ENCODE measurements around the gene NAA50. TPM values are rescaled to one million over a fixed set of nuclear protein-coding genes. Genes with fewer than 3 reads are reported as not detected.

NAA50 gene
- 177 and 180 TPM in 2 replicates for total RNA-seq (2012; rRNA removed)

DNA sequence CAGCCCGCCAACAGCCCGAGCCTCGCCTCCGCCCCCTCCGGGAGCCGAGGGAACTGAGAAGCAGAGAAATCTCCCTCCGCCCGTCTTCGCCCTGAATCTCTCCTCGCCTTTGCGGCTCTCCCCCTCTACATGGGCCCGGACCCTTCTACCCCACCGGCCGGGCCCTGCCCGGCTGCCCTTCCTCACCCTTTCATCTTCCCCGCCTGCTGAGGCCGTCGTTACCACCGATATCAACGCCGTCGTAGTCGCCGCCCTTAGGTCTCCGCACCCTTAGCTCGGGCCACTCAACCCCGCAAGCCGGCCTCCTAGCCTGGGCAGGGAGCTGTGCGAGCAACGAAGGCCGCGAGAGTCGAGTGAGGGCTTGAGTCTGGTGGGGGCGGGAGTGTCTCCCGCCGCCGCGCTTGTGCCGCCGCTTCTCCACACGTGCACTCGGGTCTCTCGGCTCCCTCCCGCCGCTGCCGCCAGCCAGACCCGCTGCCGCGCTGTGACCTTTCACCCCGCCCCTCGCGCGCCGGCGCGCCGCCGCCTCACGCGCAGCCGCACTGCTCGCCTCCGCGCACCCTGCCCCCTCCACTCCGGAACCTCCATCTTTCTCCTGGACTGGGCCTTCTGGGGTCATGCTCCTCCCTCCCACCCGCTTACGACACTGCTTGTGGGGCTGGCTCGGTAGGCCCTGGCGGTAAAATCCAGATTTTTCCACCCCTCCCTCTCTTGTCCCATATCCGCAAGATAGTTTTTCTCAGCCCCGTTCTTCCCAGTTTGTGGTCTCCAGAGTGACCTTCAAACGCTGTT lies at the start of gene NAA50:
Gene NAA50, minus strand, starts transcription at position 494 of the 792 bp plus-strand sequence. Its CDS starts 300 bp downstream, at position 194.
- Histone ChIP-seq H3K27me3 (ENCODE audit: control insufficient read depth, insufficient read depth, low read length) (no peaks in the 10 kb centered on the region), H3K9me3 (replicated peaks; ENCODE audit: low read length) (no peaks in the 10 kb centered on the region), H3K4me3 (ENCODE audit: low read length) (peak within 1 kb of the TSS; percentile 98), H3K4me1 (ENCODE audit: control insufficient read depth, insufficient read depth, low read length) (peaks cover 38% of the 10 kb centered on the region), H3K9ac (ENCODE audit: low read depth, low read length) (peak within 1 kb of the TSS; percentile 100), H3K36me3 (ENCODE audit: insufficient read depth, low read length) (no peaks in the 10 kb centered on the region), H3K4me2 (ENCODE audit: low read length) (peak within 1 kb of the TSS; percentile 86)

DNA sequence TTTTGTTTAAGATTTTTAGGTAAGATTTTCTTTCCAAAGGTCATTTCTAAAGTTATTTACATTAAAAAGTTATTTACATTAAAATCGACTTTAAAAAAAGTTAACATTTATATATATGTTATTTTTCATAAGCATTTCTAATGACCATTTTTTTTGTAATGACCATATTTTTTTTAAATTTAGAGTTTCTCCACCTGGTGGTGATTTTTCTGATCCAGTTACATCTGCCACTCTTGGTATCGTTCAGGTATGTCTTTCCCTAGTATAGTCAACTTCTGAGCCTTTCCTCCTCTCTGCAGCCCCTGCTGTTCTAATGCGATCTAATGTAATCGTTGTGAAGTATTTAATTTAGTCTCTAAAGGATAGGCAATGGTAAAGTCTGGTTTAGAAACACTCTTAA lies 49.6 kb upstream of the NAA50 start:
- H3K4me1 ChIP-seq (ENCODE audit: control insufficient read depth, insufficient read depth, low read length) = peaks cover 9% of the 10 kb centered on the region
- no peaks in the 10 kb centered on the region for H3K27me3 ChIP-seq (ENCODE audit: control insufficient read depth, insufficient read depth, low read length)
- H3K9ac ChIP-seq (ENCODE audit: low read depth, low read length) = no peak overlapping the region
- H3K4me2 ChIP-seq (ENCODE audit: low read length) = no peak overlapping the region
- H3K9me3 ChIP-seq (replicated peaks; ENCODE audit: low read length) = no peaks in the 10 kb centered on the region
- peaks cover 43% of the 10 kb centered on the region for H3K36me3 ChIP-seq (ENCODE audit: insufficient read depth, low read length)
- H3K4me3 ChIP-seq (ENCODE audit: low read length) = no peak overlapping the region

DNA sequence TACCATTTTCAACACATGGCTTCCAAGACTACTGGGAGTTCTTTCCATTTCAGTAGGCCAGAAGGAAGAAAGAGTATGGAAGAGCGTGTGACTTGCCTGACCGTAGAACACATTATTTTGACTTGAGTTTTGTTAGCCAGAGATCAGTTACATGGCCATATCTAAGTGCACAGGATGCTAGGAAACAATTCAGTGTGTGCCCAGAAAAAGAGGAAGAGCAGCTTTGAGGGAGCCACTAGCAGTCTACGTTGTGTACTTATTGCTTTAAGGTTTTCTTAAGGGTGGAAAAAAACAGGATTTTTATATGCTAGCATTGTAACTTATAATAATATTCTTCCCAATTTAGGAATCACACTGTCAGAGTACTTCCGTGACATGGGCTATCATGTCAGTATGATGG lies 48.5 kb upstream of the NAA50 start:
- Histone ChIP-seq H3K9ac (ENCODE audit: low read depth, low read length) (no peak overlapping the region), H3K9me3 (replicated peaks; ENCODE audit: low read length) (no peaks in the 10 kb centered on the region), H3K4me3 (ENCODE audit: low read length) (no peak overlapping the region), H3K4me1 (ENCODE audit: control insufficient read depth, insufficient read depth, low read length) (peaks cover 9% of the 10 kb centered on the region), H3K4me2 (ENCODE audit: low read length) (no peak overlapping the region), H3K27me3 (ENCODE audit: control insufficient read depth, insufficient read depth, low read length) (no peaks in the 10 kb centered on the region), H3K36me3 (ENCODE audit: insufficient read depth, low read length) (peaks cover 46% of the 10 kb centered on the region)

DNA sequence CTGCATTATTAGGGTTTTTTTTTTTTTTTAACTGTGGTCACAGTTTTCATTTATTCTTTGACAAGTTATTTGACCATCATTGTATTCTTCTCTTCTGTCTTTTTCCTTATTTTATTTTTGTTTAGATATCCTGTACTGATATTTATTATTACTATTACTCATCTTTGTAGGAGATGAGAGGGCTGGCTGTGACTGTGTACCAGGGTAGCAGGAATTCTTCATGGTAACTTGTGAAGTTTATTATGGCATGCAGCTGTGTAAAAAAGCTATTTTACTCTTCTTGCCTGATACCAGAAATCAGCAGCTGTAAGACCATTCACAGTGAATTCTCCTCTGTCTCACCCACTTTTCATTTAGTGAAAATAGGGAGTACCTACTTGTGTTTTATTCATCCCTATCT lies 45.3 kb upstream of the NAA50 start:
- Histone ChIP-seq H3K9me3 (replicated peaks; ENCODE audit: low read length) (no peaks in the 10 kb centered on the region), H3K4me2 (ENCODE audit: low read length) (no peak overlapping the region), H3K36me3 (ENCODE audit: insufficient read depth, low read length) (peaks cover 39% of the 10 kb centered on the region), H3K4me3 (ENCODE audit: low read length) (no peak overlapping the region), H3K27me3 (ENCODE audit: control insufficient read depth, insufficient read depth, low read length) (no peaks in the 10 kb centered on the region), H3K4me1 (ENCODE audit: control insufficient read depth, insufficient read depth, low read length) (peaks cover 9% of the 10 kb centered on the region), H3K9ac (ENCODE audit: low read depth, low read length) (no peak overlapping the region)

DNA sequence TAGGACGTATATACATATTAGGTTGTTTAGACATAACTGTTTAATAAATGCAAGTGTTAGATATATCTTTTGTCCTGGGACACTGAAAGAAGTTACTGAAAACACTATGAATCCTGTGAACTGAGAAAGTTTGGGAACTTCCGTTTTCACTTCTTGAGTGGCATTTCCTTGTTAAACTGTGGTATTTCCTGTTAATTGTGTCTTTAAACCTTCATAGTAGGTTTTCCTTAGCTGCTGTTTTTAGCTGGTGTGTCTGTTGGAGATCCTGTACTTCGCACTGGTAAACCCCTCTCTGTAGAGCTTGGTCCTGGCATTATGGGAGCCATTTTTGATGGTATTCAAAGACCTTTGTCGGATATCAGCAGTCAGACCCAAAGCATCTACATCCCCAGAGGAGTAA lies 37.9 kb upstream of the NAA50 start:
- peak overlapping the region; percentile 22 for H3K4me2 ChIP-seq (ENCODE audit: low read length)
- no peak overlapping the region for H3K4me3 ChIP-seq (ENCODE audit: low read length)
- H3K36me3 ChIP-seq (ENCODE audit: insufficient read depth, low read length) = peaks cover 9% of the 10 kb centered on the region
- no peaks in the 10 kb centered on the region for H3K9me3 ChIP-seq (replicated peaks; ENCODE audit: low read length)
- H3K4me1 ChIP-seq (ENCODE audit: control insufficient read depth, insufficient read depth, low read length) = peaks cover 14% of the 10 kb centered on the region
- peak overlapping the region; percentile 37 for H3K9ac ChIP-seq (ENCODE audit: low read depth, low read length)
- H3K27me3 ChIP-seq (ENCODE audit: control insufficient read depth, insufficient read depth, low read length) = no peaks in the 10 kb centered on the region

DNA sequence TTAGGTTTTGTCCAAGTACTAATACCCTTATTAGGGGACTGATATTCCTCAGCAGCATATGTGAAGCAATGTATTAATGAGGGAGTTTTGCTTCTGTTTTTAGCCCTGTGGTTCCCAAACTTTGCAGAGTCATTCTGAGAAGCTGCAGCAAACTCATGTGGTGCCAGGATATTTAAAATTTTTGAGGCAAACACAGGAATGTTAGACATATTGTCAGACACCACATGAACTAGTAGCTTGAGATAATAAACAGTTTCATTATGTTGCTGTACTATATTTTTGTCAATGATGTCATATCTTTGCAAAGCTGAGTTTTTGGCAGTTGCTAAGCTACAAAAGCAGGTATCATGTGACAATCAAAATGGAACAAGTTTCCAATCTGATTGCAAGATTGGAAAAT lies 37.4 kb upstream of the NAA50 start:
- Histone ChIP-seq H3K4me2 (ENCODE audit: low read length) (peak overlapping the region; percentile 22), H3K4me3 (ENCODE audit: low read length) (no peak overlapping the region), H3K9ac (ENCODE audit: low read depth, low read length) (peak overlapping the region; percentile 79), H3K4me1 (ENCODE audit: control insufficient read depth, insufficient read depth, low read length) (peaks cover 14% of the 10 kb centered on the region), H3K27me3 (ENCODE audit: control insufficient read depth, insufficient read depth, low read length) (no peaks in the 10 kb centered on the region), H3K36me3 (ENCODE audit: insufficient read depth, low read length) (peaks cover 4% of the 10 kb centered on the region), H3K9me3 (replicated peaks; ENCODE audit: low read length) (no peaks in the 10 kb centered on the region)

DNA sequence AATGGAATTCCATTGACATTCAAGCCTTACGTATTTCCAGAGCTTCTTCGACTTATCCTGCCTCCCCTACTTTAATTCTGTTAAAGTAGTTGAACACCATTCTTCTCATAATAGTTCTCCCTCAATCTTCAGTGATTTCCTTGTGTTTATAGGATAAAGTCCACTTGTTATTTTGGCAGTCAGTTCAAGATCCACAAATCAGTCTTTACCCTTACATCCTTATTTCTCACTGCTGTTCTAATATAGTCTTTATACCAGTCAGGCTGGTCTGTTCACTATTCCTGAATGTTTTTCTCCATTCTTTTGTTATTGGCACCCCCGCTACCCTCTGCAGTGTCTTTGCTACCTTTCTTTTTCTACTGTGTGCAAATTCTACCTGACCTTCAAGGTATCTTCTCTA lies 30.5 kb upstream of the NAA50 start:
- Histone ChIP-seq H3K4me1 (ENCODE audit: control insufficient read depth, insufficient read depth, low read length) (peaks cover 6% of the 10 kb centered on the region), H3K36me3 (ENCODE audit: insufficient read depth, low read length) (no peaks in the 10 kb centered on the region), H3K4me3 (ENCODE audit: low read length) (no peak overlapping the region), H3K9me3 (replicated peaks; ENCODE audit: low read length) (no peaks in the 10 kb centered on the region), H3K9ac (ENCODE audit: low read depth, low read length) (no peak overlapping the region), H3K27me3 (ENCODE audit: control insufficient read depth, insufficient read depth, low read length) (no peaks in the 10 kb centered on the region), H3K4me2 (ENCODE audit: low read length) (no peak overlapping the region)

DNA sequence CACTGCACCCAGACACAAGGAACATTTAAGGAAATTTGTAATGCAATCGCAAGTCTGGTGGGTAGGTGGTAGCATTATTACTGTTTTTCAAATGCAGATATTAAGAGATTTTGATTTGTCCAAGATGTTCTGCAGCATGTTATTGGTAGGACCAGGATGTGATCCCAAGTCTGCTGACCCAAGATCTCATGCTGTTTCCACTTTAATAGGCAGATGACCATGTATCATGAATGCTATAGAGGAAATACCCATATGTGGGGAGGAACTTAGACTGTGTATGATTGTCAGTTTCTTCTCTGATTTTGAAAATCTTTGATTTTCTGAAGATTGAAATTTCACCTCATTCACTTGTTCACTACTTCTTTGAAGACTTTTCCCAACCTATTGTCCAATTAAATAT lies 29.5 kb upstream of the NAA50 start:
- Histone ChIP-seq H3K9ac (ENCODE audit: low read depth, low read length) (no peak overlapping the region), H3K9me3 (replicated peaks; ENCODE audit: low read length) (no peaks in the 10 kb centered on the region), H3K27me3 (ENCODE audit: control insufficient read depth, insufficient read depth, low read length) (no peaks in the 10 kb centered on the region), H3K4me3 (ENCODE audit: low read length) (no peak overlapping the region), H3K4me1 (ENCODE audit: control insufficient read depth, insufficient read depth, low read length) (peaks cover 6% of the 10 kb centered on the region), H3K36me3 (ENCODE audit: insufficient read depth, low read length) (no peaks in the 10 kb centered on the region), H3K4me2 (ENCODE audit: low read length) (no peak overlapping the region)

DNA sequence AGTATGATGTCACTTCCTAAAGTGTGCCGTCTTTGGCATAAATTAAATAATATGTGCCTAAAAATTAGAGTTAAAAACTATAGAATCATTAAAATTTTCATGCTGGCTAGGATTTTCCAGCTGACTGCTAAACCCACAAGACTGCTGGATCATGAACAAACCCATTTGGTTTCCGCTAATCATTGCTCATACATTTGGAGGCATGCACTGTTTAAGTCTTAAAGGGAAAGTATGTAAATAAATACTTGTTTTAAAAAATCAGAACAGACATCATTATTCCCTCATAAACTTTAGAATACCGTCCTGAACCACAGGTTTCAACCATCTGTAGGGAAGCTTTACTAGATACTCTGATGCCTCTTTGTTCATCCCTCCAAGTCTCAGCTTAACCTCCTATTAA lies 27.3 kb upstream of the NAA50 start:
- no peak overlapping the region for H3K4me2 ChIP-seq (ENCODE audit: low read length)
- no peak overlapping the region for H3K9ac ChIP-seq (ENCODE audit: low read depth, low read length)
- no peak overlapping the region for H3K4me3 ChIP-seq (ENCODE audit: low read length)
- peaks cover 13% of the 10 kb centered on the region for H3K4me1 ChIP-seq (ENCODE audit: control insufficient read depth, insufficient read depth, low read length)
- no peaks in the 10 kb centered on the region for H3K9me3 ChIP-seq (replicated peaks; ENCODE audit: low read length)
- no peaks in the 10 kb centered on the region for H3K36me3 ChIP-seq (ENCODE audit: insufficient read depth, low read length)
- no peaks in the 10 kb centered on the region for H3K27me3 ChIP-seq (ENCODE audit: control insufficient read depth, insufficient read depth, low read length)

DNA sequence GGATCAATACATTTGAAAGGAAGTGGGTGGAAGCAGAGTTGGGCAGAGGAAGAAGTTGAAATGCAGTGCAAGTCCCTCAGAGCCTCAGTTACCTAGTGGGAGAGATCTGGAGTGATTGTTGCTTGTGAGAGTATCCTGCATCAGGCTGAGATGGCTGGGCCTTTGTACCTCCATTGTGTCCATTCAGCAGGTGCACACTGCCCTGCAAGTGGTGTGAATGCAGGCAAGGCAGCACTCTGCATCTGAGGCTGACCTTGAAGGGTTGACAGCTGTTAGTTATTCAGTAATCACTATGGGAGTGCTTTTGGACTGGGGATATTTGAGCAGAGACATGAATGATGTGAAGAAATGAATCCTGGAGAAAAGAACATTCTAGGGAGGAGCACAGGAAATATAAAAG lies 25.9 kb upstream of the NAA50 start:
- Histone ChIP-seq H3K4me2 (ENCODE audit: low read length) (no peak overlapping the region), H3K9me3 (replicated peaks; ENCODE audit: low read length) (no peaks in the 10 kb centered on the region), H3K9ac (ENCODE audit: low read depth, low read length) (no peak overlapping the region), H3K36me3 (ENCODE audit: insufficient read depth, low read length) (no peaks in the 10 kb centered on the region), H3K27me3 (ENCODE audit: control insufficient read depth, insufficient read depth, low read length) (no peaks in the 10 kb centered on the region), H3K4me3 (ENCODE audit: low read length) (no peak overlapping the region), H3K4me1 (ENCODE audit: control insufficient read depth, insufficient read depth, low read length) (peaks cover 13% of the 10 kb centered on the region)

DNA sequence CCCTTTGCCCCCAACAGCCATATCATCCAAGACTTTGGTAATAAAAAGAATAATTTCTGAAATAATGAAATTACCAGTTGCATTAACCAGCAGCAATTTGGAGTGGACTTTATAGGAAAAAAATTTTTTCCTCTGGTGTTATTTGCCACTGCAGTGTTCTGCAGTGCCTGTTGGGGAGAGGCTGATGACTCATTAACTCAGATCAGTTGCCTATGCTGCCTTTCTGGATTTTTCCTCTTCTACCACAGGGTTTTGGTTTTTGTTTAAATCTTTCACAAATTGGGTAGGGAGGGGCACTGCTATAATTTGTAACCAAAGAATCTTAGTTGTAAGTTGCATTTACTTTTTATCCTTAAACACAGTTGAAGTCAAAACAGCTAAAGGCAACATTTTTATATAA lies 23.5 kb upstream of the NAA50 start:
- H3K4me2 ChIP-seq (ENCODE audit: low read length) = peak overlapping the region; percentile 65
- no peaks in the 10 kb centered on the region for H3K27me3 ChIP-seq (ENCODE audit: control insufficient read depth, insufficient read depth, low read length)
- H3K36me3 ChIP-seq (ENCODE audit: insufficient read depth, low read length) = no peaks in the 10 kb centered on the region
- H3K9ac ChIP-seq (ENCODE audit: low read depth, low read length) = peak overlapping the region; percentile 44
- H3K9me3 ChIP-seq (replicated peaks; ENCODE audit: low read length) = no peaks in the 10 kb centered on the region
- H3K4me1 ChIP-seq (ENCODE audit: control insufficient read depth, insufficient read depth, low read length) = peaks cover 13% of the 10 kb centered on the region
- no peak overlapping the region for H3K4me3 ChIP-seq (ENCODE audit: low read length)

DNA sequence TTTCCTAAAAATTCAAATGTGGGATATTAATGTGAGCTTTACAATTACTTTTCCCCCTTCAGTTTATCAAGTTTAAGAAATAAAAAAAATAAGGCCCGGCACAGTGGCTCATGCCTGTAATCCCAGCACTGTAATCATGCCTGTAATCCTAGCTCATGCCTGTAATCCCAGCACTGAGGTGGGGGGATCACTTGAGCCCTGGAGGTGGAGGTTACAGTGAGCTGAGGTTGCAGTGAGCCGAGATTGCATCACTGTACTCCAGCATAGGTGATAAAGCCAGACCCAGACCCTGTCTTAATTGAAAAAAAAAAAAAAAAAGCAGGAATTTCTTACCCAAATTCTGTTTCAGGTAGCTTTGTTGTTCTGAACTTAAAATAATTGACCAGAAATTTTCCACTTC lies 18.6 kb upstream of the NAA50 start:
- H3K9ac ChIP-seq (ENCODE audit: low read depth, low read length) = no peak overlapping the region
- no peak overlapping the region for H3K4me3 ChIP-seq (ENCODE audit: low read length)
- no peak overlapping the region for H3K4me2 ChIP-seq (ENCODE audit: low read length)
- H3K36me3 ChIP-seq (ENCODE audit: insufficient read depth, low read length) = no peaks in the 10 kb centered on the region
- H3K4me1 ChIP-seq (ENCODE audit: control insufficient read depth, insufficient read depth, low read length) = peaks cover 7% of the 10 kb centered on the region
- no peaks in the 10 kb centered on the region for H3K9me3 ChIP-seq (replicated peaks; ENCODE audit: low read length)
- H3K27me3 ChIP-seq (ENCODE audit: control insufficient read depth, insufficient read depth, low read length) = no peaks in the 10 kb centered on the region

Data from skeletal muscle satellite cell (primary cell).